Measurements from ENCODE around the gene TMBIM6.

DNA sequence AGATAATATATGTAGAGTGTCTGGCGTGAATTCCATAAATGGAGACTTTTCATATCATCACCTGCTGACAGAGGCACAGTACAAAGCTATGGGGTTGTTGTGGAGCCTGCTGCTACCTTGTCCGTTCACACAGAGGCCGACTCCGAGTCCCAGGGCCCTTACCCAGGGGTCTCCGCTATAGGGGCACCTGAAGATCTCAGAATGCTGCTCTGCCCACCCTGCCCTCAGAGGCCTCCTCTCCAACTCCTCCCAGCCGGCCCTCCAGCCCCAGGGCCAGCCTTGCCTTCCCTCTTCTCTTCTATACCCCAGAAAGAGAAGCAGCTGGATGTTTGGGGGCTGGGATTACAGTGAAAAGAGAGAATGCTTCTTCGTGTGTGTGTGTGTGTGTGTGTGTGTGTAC, 65.5 kb downstream of the TMBIM6 start:
- no peak for TF ChIP-seq TAF1 (IDR thresholded peaks at IDR 0.05; ENCODE audit: borderline replicate concordance, low read depth, low read length)
- TF ChIP-seq POLR2A (IDR thresholded peaks at IDR 0.05; ENCODE audit: low read depth, low read length), result no peak
- TF ChIP-seq POLR2AphosphoS5 (IDR thresholded peaks at IDR 0.05; ENCODE audit: low read depth, low read length), result no peak

All from GM12892 (cell line).